Kidney (tissue), 14 donors: Measurements from ENCODE around the gene KDR. TPM values are rescaled to one million over a fixed set of nuclear protein-coding genes. Genes with fewer than 3 reads are reported as not detected.

Experiments
- DNase-seq, 5 donors: peaks; one replicate each; pipeline ENCODE4 v3.0.0-alpha.2; 2013 to 2020
- FAIRE-seq: peaks from 2 replicates; lab custom pipeline; 2012; peaks lifted over from hg19 to GRCh38; lab: Jason Lieb, UNC
- H3K27ac ChIP-seq, 2 donors: one replicate each; pipeline ENCODE4 v1.7.0; 2013; ENCODE audit warnings: low read depth in 2 of 2, low read length in 2 of 2, inconsistent platforms in 1 of 2
- H3K27me3 ChIP-seq: one replicate; pipeline ENCODE4 v1.7.1; 2013; ENCODE audit warnings: low read length, inconsistent platforms; ENCODE audit not compliant: control insufficient read depth, insufficient read depth
- H3K36me3 ChIP-seq, 3 donors: one replicate each; pipeline versions ENCODE4 v1.7.0 to v1.7.1; 2013; ENCODE audit warnings: low read length in 3 of 3, control low read depth in 1 of 3, inconsistent platforms in 1 of 3; ENCODE audit not compliant: insufficient read depth in 3 of 3, control insufficient read depth in 2 of 3
- H3K4me1 ChIP-seq, 3 donors: one replicate each; pipeline versions ENCODE4 v1.7.0 to v1.7.1; 2013; ENCODE audit warnings: low read length in 3 of 3, inconsistent platforms in 1 of 3, low read depth in 1 of 3; ENCODE audit not compliant: control insufficient read depth in 2 of 3, insufficient read depth in 2 of 3
- H3K4me3 ChIP-seq, 3 donors: one replicate each; pipeline versions ENCODE4 v1.7.0 to v1.8.1; 2013; ENCODE audit warnings: low read length in 3 of 3, control low read depth in 1 of 3, inconsistent platforms in 1 of 3
- H3K9ac ChIP-seq, 3 donors: one replicate each; pipeline versions ENCODE4 v1.7.0 to v1.7.1; 2013; ENCODE audit warnings: low read length in 3 of 3, control low read depth in 1 of 3, inconsistent platforms in 1 of 3
- H3K9me3 ChIP-seq, 3 donors: one replicate each; pipeline versions ENCODE4 v1.7.0 to v1.7.1; 2013; ENCODE audit warnings: low read length in 3 of 3, control low read depth in 1 of 3, inconsistent platforms in 1 of 3; ENCODE audit not compliant: control insufficient read depth in 2 of 3, insufficient read depth in 1 of 3
- intact Hi-C: fragments of 100-400 bp; cut with DNase I; formaldehyde crosslinking; loops from one replicate; pipeline ENCODE4 v1.11.1; 2022
- polyA plus RNA-seq: library from polyadenylated mRNA; stranded (reverse); fragments of 350-450 nt; fragmentation: Illumina TruSeq; extraction: RNeasy Lipid Tissue Mini Kit (QIAGEN cat#74804); gene quantifications from one replicate; pipeline ENCODE4 v1.2.3, GENCODE V29; 2014; ENCODE audit warnings: low read depth, low replicate concordance; ENCODE audit not compliant: insufficient read depth
- total RNA-seq: library from RNA; stranded (reverse); fragmentation: NEBNext Ultra II Directional; extraction: Animal tissue kit (Norgen Biotek cat#: 25700); gene quantifications from one replicate; pipeline ENCODE4 v1.2.1, GENCODE V29; 2021
- TF ChIP-seq, protein P1 (sequence below): IDR thresholded peaks from 3 replicates; pipeline ENCODE4 v1.5.1; 2012; ENCODE audit warnings: mild to moderate bottlenecking, moderate library complexity, borderline replicate concordance; ENCODE audit not compliant: insufficient read depth; ENCODE audit errors: extremely low read depth
- donor health status: control.
- donor health status: control.
- donor health status: control.
- donor health status: control.
- donor health status: control.
- donor health status: DM: yes; HTN: yes; CAD: no.
- donor health status: Normal renal cell carcinoma (clear cell type).

Gene KDR
- total and polyA plus RNA-seq, 2 donors from 2014 or later: 20.4 to 28.8 TPM

DNA sequence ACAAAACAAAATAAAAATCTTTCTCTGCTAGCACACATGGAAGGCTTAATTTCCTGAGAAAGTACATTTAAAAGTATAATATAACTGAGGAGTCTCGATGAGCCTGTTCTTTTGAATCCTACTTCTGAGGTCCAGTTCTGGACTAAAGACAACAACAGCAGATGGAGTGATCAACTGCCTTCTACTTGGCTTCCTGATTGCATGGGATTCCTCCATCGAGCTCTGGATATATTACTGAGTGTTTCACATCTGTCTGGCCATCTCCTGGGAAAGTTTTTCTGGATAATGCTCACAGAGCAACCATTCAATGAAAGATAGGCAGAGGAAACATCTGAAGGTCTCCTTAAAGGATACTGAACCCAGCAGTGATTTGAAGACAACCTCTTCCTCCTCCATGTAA, 42.6 kb downstream of the KDR start:
- Histone ChIP-seq H3K27ac (no peak overlapping the region), H3K4me3 (no peak overlapping the region), H3K9ac (no peak overlapping the region), H3K27me3 (no peaks in the 10 kb centered on the region), H3K9me3 (no peaks in the 10 kb centered on the region), H3K36me3 (no peaks in the 10 kb centered on the region), H3K4me1 (no peaks in the 10 kb centered on the region)
- FAIRE-seq (no peak), DNase-seq (no peak)
- TF ChIP-seq, protein P1, sequence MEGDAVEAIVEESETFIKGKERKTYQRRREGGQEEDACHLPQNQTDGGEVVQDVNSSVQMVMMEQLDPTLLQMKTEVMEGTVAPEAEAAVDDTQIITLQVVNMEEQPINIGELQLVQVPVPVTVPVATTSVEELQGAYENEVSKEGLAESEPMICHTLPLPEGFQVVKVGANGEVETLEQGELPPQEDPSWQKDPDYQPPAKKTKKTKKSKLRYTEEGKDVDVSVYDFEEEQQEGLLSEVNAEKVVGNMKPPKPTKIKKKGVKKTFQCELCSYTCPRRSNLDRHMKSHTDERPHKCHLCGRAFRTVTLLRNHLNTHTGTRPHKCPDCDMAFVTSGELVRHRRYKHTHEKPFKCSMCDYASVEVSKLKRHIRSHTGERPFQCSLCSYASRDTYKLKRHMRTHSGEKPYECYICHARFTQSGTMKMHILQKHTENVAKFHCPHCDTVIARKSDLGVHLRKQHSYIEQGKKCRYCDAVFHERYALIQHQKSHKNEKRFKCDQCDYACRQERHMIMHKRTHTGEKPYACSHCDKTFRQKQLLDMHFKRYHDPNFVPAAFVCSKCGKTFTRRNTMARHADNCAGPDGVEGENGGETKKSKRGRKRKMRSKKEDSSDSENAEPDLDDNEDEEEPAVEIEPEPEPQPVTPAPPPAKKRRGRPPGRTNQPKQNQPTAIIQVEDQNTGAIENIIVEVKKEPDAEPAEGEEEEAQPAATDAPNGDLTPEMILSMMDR: no peak
- intact Hi-C loops: no loop called here

DNA sequence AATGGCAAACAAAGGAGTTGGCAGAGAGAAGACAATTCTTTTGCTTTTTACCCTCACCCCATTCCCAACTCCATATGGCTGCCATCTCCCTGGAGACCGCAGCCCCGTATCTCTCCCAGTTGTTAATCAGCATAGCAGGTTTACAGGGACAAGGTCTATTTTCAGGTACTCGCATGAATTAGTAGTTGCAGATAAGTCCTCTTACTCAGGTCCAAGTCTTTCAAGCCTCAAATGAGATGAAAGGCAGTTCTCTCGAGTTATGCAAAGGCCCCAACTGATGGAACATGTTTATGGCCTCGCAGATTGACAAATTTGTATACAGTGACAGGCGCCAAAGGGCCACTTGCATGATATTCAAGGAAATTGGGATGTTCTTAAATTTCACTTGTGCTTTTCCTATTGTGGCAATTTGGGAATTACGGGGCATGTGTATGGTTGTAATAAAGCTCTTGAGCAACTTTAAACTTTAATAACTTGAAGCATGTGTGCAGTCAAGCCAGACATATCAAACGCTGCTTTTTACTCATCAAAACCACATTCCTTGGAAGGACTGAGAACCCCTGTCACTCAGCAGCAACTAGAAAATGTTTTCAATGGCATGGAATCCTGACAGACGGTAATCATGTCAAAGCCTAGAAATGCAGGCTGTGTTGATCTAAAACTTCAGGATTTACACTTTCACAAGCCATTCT, 45.1 kb downstream of the KDR start:
- Histone ChIP-seq H3K9ac (no peak overlapping the region), H3K27me3 (no peaks in the 10 kb centered on the region), H3K4me1 (no peaks in the 10 kb centered on the region), H3K4me3 (no peak overlapping the region), H3K9me3 (no peaks in the 10 kb centered on the region), H3K36me3 (no peaks in the 10 kb centered on the region), H3K27ac (no peak overlapping the region)
- intact Hi-C loops: no loop called here
- DNase-seq (no peak), FAIRE-seq (no peak)
- TF ChIP-seq, protein P1: no peak

DNA sequence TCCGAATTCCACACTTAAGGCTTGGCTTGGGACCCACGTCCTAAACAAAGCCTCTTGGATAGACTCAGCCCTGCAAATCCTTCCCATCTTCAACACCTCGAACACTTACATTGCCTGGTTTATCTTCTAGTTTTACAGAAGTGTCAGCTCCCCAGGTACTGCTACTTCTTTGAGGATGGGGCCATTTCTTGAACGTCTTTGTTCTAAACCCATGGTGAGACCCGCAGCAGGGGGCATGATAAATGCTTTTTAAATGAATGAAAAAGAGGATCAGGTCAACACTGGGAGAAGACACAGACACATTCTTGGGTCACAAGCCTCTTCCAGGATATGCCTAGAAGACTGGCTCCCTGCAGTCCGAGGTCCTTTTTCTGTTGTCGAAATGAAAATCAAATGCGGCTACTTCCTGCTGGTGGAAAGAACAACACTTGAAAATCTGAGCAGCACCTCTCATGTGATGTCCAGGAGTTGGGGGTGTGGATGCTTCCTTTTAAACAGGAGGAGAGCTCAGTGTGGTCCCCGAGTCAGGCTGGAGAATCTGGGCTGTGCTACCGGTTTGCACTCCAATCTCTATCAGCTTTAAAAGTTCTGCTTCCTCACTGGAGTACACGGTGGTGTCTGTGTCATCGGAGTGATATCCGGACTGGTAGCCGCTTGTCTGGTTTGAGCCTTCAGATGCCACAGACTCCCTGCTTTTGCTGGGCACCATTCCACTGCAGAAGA, 45.8 kb downstream of the KDR start:
- Histone ChIP-seq H3K27me3 (no peaks in the 10 kb centered on the region), H3K4me3 (no peak overlapping the region), H3K4me1 (no peaks in the 10 kb centered on the region), H3K9ac (no peak overlapping the region), H3K27ac (peak overlapping the region; percentile 23 to 26), H3K36me3 (no peaks in the 10 kb centered on the region), H3K9me3 (no peaks in the 10 kb centered on the region)
- no peak for DNase-seq
- TF ChIP-seq, protein P1: no peak
- no peak for FAIRE-seq
- intact Hi-C loops: no loop called here
